ENCODE measurements around the gene PRR12. TPM values are rescaled to one million over a fixed set of nuclear protein-coding genes. Genes with fewer than 3 reads are reported as not detected.

Gene PRR12
- polyA plus RNA-seq, 3 donors = 0.04 to 3.3 (median 0.11) TPM

DNA sequence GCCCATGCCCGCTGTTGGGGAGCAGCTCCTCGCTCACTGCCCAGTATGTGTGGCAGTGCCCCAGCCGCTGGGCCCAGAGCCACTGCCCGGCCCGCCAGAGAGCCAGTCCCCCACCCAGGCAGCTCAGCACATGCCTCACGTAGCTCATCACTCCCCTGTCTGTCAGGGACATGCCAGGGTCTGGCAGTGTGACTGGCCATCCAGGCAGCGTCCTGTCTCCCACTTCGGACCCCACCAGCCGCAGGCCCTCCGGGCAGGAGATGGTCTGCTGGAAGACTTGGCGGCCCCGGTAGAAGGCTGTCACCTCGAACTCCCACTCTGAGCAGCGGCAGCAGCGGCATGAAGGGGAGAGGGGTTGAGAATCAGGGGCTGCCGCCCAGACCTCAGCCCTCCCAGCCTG lies 71.0 kb downstream of the PRR12 start:
- Mint-ChIP-seq H3K27ac (peak overlapping the region in 1 of 7 donors; percentile 76), H3K4me3 (no peak overlapping the region), H3K4me1 (peaks cover 26% of the 10 kb centered on the region), H3K36me3 (peaks cover 41 to 60% of the 10 kb centered on the region in 2 donors), H3K9me3 (peaks cover 0 to 4% (median 0%) of the 10 kb centered on the region in 7 donors), H3K27me3 (ENCODE audit: low read depth in 3 of 3) (no peaks in the 10 kb centered on the region)
- peaks cover 40% of the 10 kb centered on the region for H3K79me2 ChIP-seq (ENCODE audit: insufficient read depth, low read length)
- intact Hi-C loops (cut with micrococcal nuclease) = loop anchor here in 1 of 2 donors (10.0 kb wide), 1 partner anchor 363 kb away; the partner anchor contains the start of genes VRK3 and ZNF473
- no peaks in the 10 kb centered on the region for H3K9me3 ChIP-seq (replicated peaks in 1 of 2; ENCODE audit: control insufficient read depth in 1 of 2, insufficient read depth in 1 of 2, low read length in 2 of 2)
- no peak for DNase-seq
- H3K4me3 ChIP-seq (replicated peaks in 1 of 3; ENCODE audit: low read depth in 2 of 3, low read length in 3 of 3) = no peak overlapping the region
- no peak overlapping the region for H3K4me2 ChIP-seq (replicated peaks; ENCODE audit: extremely low read depth, low read length, poor library complexity, severe bottlenecking)
- no peak for TF ChIP-seq CTCF (IDR thresholded peaks at IDR 0.05)
- no peak overlapping the region for H3K9ac ChIP-seq (ENCODE audit: insufficient read depth, low read length, poor library complexity, severe bottlenecking)
- peaks cover 17 to 31% of the 10 kb centered on the region in 2 donors for H3K4me1 ChIP-seq (ENCODE audit: control insufficient read depth in 1 of 2, insufficient read depth in 2 of 2, low read length in 2 of 2)
- H3K36me3 ChIP-seq (replicated peaks in 1 of 2; ENCODE audit: control insufficient read depth in 1 of 2, insufficient read depth in 2 of 2, low read length in 2 of 2) = peaks cover 52 to 63% of the 10 kb centered on the region in 2 donors
- no peak overlapping the region for H3K27ac ChIP-seq (ENCODE audit: low read depth in 1 of 2, low read length in 2 of 2)
- H3K27me3 ChIP-seq (ENCODE audit: control insufficient read depth in 2 of 2, insufficient read depth in 2 of 2, low read length in 2 of 2) = no peaks in the 10 kb centered on the region
- no peak overlapping the region for H2AFZ ChIP-seq (ENCODE audit: insufficient read depth, low read depth, low read length, poor library complexity, severe bottlenecking)
- 98% methylated on average over 8 of the region's 16 CpGs for WGBS (ENCODE audit: insufficient coverage)
- peaks cover 58% of the 10 kb centered on the region for H4K20me1 ChIP-seq (ENCODE audit: insufficient read depth, low read length)

- H3K36me3 ChIP-seq (replicated peaks in 1 of 2; ENCODE audit: control insufficient read depth in 1 of 2, insufficient read depth in 2 of 2, low read length in 2 of 2) = peaks cover 41 to 51% of the 10 kb centered on the region in 2 donors
- no peak overlapping the region for H3K4me2 ChIP-seq (replicated peaks; ENCODE audit: extremely low read depth, low read length, poor library complexity, severe bottlenecking)
- no peak for TF ChIP-seq CTCF (IDR thresholded peaks at IDR 0.05)
- H3K4me1 ChIP-seq (ENCODE audit: control insufficient read depth in 1 of 2, insufficient read depth in 2 of 2, low read length in 2 of 2) = peaks cover 17 to 35% of the 10 kb centered on the region in 2 donors
- Mint-ChIP-seq H3K27me3 (ENCODE audit: low read depth in 3 of 3) (no peaks in the 10 kb centered on the region), H3K4me3 (no peak overlapping the region), H3K9me3 (peaks cover 0 to 4% (median 0%) of the 10 kb centered on the region in 7 donors), H3K36me3 (peaks cover 31 to 48% of the 10 kb centered on the region in 2 donors), H3K4me1 (peaks cover 32% of the 10 kb centered on the region), H3K27ac (peak overlapping the region in 5 of 7 donors; percentile 41 to 99 (median 84))
- H3K27ac ChIP-seq (ENCODE audit: low read depth in 1 of 2, low read length in 2 of 2) = peak overlapping the region in 1 of 2 donors; percentile 20
- no peak overlapping the region for H2AFZ ChIP-seq (ENCODE audit: insufficient read depth, low read depth, low read length, poor library complexity, severe bottlenecking)
- H3K9ac ChIP-seq (ENCODE audit: insufficient read depth, low read length, poor library complexity, severe bottlenecking) = no peak overlapping the region
- intact Hi-C loops (cut with micrococcal nuclease) = loop anchor here in 1 of 2 donors (10.0 kb wide), 1 partner anchor 362 kb away; the partner anchor contains the start of genes VRK3 and ZNF473
- peak overlapping the region in 1 of 3 experiments; percentile 94 for H3K4me3 ChIP-seq (replicated peaks in 1 of 3; ENCODE audit: low read depth in 2 of 3, low read length in 3 of 3)
- no peaks in the 10 kb centered on the region for H3K9me3 ChIP-seq (replicated peaks in 1 of 2; ENCODE audit: control insufficient read depth in 1 of 2, insufficient read depth in 1 of 2, low read length in 2 of 2)
- no peak for DNase-seq
- H3K79me2 ChIP-seq (ENCODE audit: insufficient read depth, low read length) = peaks cover 45% of the 10 kb centered on the region
- WGBS (ENCODE audit: insufficient coverage) = 94% methylated on average over 9 of the region's 12 CpGs
- peaks cover 56% of the 10 kb centered on the region for H4K20me1 ChIP-seq (ENCODE audit: insufficient read depth, low read length)
- H3K27me3 ChIP-seq (ENCODE audit: control insufficient read depth in 2 of 2, insufficient read depth in 2 of 2, low read length in 2 of 2) = no peaks in the 10 kb centered on the region
These were observed 72.2 kb downstream of the PRR12 start for GRCh38 chr19:49663224-49663623.
